CD4-positive, alpha-beta T cell treated with Interleukin-17A for 4 hours (primary cell): ENCODE data around the gene TMC1.

ENCODE experiments used
- DNase-seq: peaks from one replicate; pipeline ENCODE4 v3.0.0-alpha.2; 2020; ENCODE audit warnings: mixed read lengths

TMC1 gene

DNA sequence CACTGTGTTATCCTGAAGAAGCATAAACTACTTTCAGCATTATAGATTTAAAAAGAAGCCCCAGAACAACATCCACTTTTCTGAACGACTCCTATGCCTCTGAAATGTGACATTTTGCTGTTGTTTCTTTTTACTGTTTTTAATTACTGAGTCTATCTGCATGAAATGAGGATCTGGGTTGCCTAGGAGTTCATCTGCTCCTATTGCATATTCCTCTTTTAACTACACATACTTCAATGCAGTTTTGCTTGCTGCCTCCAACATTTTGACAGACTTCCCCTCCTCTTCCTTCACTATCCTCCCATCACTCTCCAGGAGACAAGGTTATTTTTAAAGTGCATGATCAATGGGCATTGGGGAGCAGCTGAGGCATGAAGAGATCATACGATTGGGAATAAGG, 164.5 kb downstream of the TMC1 start:
- DNase-seq, result no peak

DNA sequence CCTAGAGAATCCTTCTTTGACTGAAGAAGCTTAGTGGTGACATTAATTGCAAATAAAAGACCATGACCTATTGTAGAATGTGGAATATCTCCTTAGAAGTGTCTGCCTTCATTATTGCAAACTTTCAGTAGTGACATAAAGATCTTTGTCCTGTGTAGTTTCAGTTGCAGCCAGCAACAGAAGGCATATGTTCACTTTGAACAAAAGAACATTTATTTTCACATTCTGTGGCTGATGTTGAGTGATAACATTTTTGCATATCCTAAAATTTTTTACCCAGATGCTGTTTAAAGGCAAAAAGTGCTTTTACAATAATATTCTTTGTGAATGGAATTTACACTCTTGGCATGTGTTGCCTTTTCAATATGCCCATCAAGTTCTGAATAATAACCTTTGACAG, 165.9 kb downstream of the TMC1 start:
- DNase-seq, result no peak

GRCh38 chr9:72691671-72692070, 170.3 kb downstream of the TMC1 start:
- no peak for DNase-seq

GRCh38 chr9:72695365-72695764, 174.0 kb downstream of the TMC1 start:
- DNase-seq, result no peak

- DNase-seq, result no peak
Measured at GRCh38 chr9:72696511-72696910, 175.1 kb downstream of the TMC1 start.

- DNase-seq, result no peak
Measured at GRCh38 chr9:72701510-72701909, 180.1 kb downstream of the TMC1 start.

DNA sequence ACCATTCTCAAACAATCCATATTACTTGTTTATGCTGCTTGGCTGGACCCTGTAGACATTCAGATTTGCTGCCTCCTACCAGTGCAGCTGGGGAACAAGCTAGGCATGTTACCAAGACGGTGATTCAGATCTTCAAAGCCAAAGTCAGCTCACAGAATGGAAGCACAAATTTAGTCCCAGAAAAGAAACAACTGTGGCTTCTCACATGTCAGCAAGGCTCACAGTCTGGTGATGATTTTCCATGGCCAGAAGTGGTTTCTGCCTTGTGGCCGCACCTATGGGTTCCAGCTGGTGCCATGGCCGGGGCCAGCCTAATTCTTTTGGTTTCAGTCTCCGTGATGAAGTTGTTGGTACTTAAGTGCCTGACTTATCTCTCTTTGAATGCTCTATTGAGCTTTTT, 182.2 kb downstream of the TMC1 start:
- no peak for DNase-seq

DNA sequence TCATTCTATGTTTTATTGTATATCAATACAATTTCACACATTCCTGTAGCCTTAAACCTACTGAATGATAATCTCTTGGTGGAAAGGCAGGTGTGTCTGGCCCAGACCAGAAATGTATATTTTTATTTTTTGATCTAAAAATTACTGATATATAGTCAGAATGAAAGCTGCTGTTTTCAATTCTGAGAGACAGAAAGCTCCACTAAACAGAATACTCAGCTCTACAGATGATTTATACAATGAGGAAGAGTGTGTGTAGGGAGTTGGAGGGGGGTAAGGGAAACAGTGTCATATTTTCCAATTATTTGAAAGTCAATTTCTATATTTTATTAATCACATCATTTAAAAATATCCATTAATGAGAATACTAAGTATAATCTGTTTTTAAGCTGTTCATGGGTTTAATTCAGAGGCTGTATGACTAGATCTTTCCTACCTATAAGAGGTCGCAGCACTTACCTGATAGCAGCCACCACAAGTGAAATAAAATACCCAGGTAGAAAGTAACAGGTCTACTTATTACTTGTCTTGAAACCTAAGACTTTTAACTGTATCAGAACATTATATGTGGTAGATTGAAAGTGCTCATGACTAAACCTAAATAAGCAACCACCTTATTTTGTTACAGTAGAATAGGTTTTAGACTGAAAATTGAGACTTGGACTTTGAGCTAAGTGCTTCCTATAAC, 183.4 kb downstream of the TMC1 start:
- DNase-seq, result no peak

DNA sequence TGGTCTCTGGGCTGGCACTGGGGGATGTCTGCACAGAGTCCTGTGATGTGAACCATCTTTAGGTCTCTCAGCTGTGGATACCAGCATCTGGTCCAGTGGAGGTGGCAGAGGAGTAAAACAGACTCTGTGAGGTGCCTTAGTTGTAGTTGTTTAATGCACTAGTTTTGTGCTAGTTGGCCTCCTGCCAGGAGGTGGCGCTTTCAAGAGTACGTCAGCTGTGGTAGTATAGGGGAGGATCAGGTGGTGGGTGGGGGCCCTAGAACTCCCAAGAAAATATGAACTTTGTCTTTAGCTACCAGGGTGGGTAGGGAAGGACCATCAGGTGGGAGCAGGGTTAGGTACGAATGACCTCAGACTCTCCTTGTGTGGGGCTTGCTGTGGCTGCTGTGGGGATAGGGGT, 197.1 kb downstream of the TMC1 start:
- no peak for DNase-seq

GRCh38 chr9:72721067-72721466, 199.7 kb downstream of the TMC1 start:
- DNase-seq, result no peak

- no peak for DNase-seq
Measured at GRCh38 chr9:72726947-72727346, 205.5 kb downstream of the TMC1 start.

- DNase-seq, result no peak
Measured at GRCh38 chr9:72728031-72728770, 206.8 kb downstream of the TMC1 start.

- no peak for DNase-seq
Measured at GRCh38 chr9:72733895-72734294, 212.5 kb downstream of the TMC1 start.

DNA sequence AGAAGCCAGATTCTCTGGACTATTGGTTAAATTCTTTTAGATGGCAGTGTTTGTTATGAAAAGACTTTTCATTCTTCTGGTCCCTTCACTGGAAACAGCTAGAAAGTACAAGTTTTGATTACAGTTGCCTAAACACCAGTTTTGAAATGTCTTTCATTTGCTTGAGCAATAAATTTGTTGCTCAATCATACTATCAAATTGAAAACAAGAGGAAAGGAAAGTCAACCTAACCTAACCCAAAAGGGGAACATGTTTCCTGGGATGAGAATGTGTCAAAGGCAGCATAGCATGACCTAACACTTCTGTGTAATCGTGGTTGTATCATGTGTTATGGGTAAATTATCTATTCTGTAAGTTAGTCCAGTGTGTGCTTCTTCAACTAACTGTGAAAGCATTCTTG, 213.2 kb downstream of the TMC1 start:
- no peak for DNase-seq

- no peak for DNase-seq
Measured at GRCh38 chr9:72743836-72744235, 222.4 kb downstream of the TMC1 start.

- DNase-seq, result no peak
Measured at GRCh38 chr9:72749276-72749675, 227.9 kb downstream of the TMC1 start.

GRCh38 chr9:72751541-72751940, 230.1 kb downstream of the TMC1 start:
- no peak for DNase-seq

GRCh38 chr9:72753266-72753893, 232.0 kb downstream of the TMC1 start:
- DNase-seq, result no peak

GRCh38 chr9:72755836-72756235, 234.4 kb downstream of the TMC1 start:
- no peak for DNase-seq

GRCh38 chr9:72758944-72759343, 237.5 kb downstream of the TMC1 start:
- no peak for DNase-seq

GRCh38 chr9:72763022-72763421, 241.6 kb downstream of the TMC1 start:
- no peak for DNase-seq

- no peak for DNase-seq
Measured at GRCh38 chr9:72769546-72769945, 248.1 kb downstream of the TMC1 start.

DNA sequence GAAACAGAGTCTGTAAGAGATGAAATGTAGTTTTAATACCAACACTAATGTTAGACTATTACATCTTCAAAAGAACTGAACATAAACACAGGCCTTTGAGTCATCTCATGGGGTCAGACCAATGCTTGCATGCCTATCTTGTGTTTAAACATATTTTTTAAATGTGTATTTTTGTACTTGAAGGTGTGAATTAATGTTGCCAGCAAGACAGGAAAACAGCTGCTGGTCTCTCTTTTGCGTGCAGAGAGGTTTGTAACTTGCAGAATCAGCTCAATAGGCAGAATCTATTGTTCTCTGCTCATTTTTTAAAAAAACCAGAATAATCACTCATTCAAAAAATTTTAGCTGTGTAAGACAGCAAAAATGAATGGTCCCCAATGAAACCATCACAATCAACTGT, 251.3 kb downstream of the TMC1 start:
- DNase-seq, result no peak

DNA sequence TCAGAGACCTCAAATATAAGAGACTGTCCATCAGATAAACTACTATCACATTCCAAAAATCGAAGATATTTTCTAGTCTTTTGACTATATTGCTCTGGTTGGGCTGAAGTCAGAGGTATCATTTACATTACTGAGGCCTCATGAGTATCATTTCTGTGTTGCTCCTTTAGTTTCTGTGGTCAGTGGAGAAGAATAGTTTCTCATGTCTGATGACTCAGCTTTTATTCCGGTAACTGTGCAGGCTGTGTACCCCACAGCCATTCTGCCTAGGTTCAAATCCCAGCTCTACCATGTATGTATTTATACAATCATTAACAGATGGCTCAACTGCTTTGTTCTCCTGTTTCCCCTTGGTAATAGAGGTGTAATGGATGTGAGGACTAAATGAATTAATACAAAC, 252.2 kb downstream of the TMC1 start:
- no peak for DNase-seq
